ENCODE results near the gene SLC25A31.

DNA sequence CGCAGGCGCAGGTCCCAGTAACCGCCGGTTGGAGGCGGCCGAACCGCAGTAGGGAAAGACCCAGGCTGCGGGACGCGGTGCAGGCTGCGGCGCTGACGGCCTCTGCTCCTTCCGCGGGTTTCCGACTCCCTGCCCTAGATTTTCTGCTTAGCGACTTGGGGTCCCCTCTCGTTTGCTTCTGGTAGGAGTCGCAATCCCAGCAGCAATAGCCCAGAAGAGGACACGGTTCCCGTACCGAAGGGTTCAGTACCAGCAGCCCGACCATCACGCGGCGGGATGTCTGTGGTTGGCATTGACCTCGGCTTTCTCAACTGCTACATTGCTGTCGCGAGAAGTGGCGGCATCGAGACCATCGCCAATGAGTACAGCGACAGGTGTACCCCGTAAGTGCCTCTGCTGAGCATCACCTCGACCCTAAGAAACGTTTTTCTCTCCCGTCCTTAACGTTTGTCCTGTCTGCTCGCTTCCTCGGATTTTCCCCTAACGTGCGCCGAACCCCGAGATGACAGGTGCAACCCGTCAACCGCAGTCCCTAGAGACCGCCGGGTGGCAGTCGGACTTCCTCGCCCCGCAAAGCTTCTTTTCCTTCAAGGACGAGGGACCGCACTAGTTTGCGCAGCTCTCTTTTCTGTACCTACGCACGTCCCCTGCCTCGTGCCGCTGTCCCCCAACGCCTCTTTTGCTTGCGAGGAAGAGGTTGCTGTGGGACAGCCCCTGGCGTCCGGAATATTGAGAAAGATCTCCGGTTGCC, 52.2 kb downstream of the SLC25A31 start, which contains the start of gene HSPA4L:
- TF ChIP-seq POLR2A (IDR thresholded peaks at IDR 0.05) (peak; percentile 79), POLR2AphosphoS5 (IDR thresholded peaks at IDR 0.05) (peak; percentile 87 to 90 (median 88)), EP300 (IDR thresholded peaks at IDR 0.05; ENCODE audit: low read depth) (no peak)
- TF ChIP-seq, protein P1, sequence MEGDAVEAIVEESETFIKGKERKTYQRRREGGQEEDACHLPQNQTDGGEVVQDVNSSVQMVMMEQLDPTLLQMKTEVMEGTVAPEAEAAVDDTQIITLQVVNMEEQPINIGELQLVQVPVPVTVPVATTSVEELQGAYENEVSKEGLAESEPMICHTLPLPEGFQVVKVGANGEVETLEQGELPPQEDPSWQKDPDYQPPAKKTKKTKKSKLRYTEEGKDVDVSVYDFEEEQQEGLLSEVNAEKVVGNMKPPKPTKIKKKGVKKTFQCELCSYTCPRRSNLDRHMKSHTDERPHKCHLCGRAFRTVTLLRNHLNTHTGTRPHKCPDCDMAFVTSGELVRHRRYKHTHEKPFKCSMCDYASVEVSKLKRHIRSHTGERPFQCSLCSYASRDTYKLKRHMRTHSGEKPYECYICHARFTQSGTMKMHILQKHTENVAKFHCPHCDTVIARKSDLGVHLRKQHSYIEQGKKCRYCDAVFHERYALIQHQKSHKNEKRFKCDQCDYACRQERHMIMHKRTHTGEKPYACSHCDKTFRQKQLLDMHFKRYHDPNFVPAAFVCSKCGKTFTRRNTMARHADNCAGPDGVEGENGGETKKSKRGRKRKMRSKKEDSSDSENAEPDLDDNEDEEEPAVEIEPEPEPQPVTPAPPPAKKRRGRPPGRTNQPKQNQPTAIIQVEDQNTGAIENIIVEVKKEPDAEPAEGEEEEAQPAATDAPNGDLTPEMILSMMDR (IDR thresholded peaks at IDR 0.05) = peak; percentile 18 to 61 (median 40)
